Measurements from ENCODE around the gene SMPDL3A.

SMPDL3A gene

GRCh38 chr6:122778985-122779661, 9.9 kb upstream of the SMPDL3A start:
- no peak for DNase-seq

DNA sequence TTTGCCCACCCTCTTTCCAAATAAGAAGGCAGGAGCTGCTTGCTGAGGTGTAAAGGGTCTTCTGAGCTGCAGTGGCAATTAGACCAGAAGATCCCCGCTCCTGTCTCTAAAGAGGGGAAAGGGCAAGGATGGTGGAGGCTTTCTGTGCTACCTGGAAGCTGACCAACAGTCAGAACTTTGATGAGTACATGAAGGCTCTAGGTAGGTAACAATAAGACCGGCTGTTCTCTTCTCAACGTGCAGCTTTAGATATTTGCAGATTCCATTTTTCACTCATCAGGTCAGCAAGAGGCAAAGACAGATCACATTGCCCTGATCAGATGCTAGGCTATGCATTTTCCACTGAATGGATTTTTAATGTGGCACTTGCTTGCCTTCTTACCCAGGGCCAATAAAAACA, 9.4 kb upstream of the SMPDL3A start, which contains the start of gene FABP7:
TSS of gene FABP7 (plus strand) at position 50 of the 400 bp plus-strand sequence. CDS start at position 129, 79 bp downstream.
- DNase-seq, result no peak

DNA sequence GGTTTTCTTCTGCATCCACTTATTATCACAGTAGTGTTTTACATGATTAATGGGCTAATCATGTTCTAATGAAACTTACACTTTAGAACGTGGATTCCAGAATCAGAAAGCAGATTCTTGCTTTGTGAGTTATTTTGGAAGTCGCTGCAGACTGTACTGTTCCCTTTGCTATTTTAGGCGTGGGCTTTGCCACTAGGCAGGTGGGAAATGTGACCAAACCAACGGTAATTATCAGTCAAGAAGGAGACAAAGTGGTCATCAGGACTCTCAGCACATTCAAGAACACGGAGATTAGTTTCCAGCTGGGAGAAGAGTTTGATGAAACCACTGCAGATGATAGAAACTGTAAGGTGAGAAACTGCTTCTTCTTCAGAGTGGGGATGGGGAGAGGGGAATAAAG, 8.9 kb upstream of the SMPDL3A start:
- DNase-seq, result no peak

DNA sequence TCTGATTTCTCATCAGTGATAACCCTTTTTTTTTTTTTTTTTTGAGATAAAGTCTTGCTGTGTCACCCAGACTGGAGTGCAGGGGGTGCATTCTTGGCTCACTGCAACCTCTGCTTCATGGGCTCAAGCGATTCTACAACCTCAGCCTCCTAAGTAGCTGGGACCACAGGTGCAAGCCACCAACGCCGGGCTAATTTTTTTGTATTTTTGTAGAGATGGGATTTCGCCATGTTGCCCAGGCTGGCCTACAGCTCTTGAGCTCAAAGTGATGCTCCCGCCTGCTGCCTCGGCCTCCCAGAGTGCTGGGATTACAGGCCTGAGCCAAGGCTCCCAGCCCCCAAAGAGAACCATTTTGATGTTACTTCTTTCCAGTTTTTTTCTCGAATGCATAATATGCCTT, 7.3 kb upstream of the SMPDL3A start:
- no peak for DNase-seq

- DNase-seq, result no peak
These were observed 5.7 kb upstream of the SMPDL3A start for GRCh38 chr6:122783401-122783800.

DNA sequence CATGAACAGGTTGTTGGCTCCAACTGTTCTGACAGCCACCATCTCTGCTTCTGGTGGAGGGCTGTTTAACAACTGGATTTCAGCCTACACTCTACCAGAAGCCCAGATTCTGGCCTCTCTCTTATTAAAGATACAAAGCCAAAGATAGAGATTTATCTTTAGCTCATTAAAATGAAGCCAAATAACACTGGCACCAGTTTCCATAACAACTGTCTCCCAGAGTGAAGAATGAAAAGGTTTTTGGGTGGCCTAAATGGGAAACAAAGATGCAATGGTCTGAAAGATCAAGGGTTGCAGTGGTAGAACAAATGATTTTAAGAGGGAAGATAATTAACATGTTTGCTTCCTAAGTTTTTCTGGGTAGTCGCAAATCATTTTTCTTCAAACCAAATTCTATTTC, 3.2 kb upstream of the SMPDL3A start:
- no peak for DNase-seq

- DNase-seq, result no peak
These were observed 1.3 kb upstream of the SMPDL3A start for GRCh38 chr6:122787721-122788120.

DNA sequence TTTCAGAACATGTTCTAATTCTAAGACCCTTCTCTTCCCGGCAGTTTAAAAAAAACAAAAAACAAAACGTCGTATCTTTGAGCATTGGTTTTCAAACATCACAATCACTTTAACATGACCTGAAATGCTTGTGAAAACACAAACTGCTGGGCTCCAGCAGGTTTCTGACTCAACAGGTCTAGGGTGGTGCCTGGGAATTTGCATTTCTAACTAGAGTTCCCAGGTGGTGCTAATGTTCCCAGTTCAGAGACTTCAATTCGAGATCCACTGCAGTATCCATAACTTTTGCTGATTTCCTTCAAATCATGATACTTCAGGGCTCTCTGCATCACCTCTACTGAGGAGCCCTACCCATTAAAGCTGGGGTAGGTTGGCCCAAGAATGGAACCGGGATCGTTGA, 850 bp upstream of the SMPDL3A start:
- DNase-seq, result no peak

- DNase-seq, result no peak
These were observed 336 bp upstream of the SMPDL3A start for GRCh38 chr6:122788663-122789181.

DNA sequence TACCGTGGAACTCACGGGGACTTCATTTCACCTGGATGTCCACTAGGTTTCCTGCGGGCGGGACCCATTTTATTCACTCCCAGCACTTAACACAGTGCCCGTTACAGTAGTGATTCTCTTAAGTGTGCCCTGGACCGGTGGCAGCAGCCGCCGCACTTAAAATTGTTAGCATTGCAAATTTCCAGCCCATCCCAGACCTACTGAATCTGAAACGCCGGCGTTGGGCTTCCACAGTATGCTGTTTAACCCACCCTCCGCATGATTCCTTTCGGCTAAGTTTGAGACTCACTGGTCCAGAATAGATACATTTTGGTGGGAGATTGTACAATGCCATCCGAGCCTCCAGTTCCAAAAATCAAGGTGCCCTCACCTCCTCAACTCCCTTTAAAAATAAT, 967 bp downstream of the SMPDL3A start:
- DNase-seq, result no peak

DNA sequence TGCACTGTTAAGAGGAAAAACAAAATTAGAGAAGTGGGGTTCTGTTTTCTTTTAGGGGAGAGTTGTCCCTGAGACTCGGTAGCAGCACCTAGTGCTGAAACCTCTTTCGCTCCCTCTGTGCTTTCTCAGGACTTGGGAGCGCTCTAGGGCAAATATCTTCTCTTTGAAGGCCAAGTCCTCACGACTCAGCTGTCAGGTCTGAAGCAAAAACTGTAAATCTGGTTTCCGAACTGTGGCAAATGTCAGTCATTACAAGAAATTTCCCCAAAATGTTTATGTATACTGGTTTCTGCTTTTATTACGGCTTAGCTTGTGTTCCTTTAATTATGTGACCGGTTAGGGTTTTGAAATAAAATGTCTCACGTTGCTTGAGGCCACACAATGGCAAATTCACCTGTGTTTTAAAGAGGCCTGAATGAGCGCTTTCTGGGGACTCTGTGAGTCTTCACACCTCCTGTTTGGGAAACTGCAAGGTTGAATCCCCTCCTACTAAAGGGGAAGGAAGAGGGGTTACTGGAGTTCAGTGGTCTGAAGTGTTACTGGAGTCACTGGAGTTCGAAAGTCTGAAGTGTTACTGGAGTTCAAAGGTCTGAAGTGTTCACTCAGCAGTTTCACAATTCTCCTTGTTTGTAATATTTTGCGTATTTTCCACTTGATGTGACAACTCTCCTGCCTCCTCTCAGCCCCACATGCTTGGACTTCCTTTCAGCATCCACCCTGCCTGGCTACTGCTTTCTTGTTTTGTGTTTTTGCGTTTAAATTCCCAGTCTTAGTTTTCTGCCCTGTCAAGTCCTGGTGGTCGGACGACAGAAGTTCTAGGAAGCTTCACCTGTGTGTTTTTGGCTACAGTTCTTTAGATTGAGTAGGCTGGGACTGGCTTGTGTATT, 1.6 kb downstream of the SMPDL3A start:
- DNase-seq, result no peak

GRCh38 chr6:122791310-122791679, 2.2 kb downstream of the SMPDL3A start:
- no peak for DNase-seq

- DNase-seq, result no peak
These were observed 3.7 kb downstream of the SMPDL3A start for GRCh38 chr6:122792766-122793165.

DNA sequence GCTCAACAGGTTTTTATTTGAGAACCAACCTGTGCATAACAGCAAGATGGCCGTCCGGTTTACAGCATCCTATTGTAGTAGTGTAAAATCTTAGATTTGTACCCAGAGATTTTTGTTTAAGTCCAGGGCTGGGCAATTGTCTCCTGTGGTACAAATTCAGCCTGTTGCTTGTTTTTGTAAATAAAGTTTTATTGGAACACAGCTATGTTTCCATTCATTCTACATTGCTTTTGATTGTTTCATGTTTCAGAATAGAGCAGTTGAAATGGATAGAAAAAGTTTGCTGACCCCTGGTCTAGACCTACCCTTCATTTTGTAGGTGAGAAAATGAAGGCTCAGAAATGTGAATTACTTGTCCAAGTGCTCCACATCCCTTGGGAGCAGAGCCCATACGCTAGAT, 8.5 kb downstream of the SMPDL3A start:
- no peak for DNase-seq

DNA sequence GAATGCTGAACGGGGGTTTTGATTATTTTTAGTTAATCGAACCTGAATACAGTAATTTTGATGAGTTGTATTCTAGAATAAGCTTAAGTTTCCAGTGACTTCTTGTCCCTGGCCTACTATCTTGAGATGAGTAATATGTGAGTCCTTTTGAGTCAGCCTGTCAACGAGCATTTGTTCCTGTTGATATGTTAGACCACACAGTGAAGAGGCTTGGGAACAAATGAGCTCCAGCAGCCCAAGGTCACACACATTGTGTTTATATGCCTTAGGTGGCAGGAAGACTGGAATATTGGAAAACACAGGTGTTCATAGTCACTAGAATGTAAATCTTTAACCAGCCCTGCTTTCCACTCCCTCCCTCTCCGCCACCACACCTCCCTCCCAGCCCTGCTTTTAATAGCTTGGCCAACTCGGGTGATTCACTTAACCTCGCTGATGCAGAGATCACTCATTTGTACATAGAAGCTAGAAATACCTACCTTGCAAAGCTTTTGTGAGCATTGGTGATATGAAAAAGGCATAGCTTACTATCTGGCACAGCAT, 9.1 kb downstream of the SMPDL3A start:
- DNase-seq, result no peak

DNA sequence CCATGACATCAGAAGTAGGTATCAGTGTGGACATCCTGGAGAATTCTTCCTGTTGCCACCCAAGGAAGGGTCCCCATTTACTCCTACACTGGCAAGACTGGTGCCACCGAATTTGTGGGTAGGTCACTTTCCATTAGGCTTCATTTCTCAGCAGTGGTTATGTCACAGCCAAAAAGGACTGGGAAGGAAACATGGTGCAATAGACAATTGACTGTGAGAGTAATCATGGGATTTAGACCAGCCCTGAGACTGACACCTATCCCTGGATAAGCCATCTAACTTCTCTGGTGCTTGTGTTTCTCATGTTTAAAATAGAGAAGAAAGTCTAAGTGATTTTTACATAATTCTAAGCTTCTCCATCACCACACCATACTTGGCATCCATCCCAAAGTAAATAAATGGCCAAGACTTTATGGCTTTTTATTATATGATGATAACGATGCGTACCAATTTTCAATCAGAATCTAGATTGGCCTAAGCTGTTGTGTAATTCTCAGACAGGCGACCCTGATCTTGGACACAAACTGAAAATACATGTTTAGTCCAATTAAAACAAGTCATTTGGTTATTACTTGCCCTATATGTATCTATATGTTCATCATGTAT, 10.2 kb downstream of the SMPDL3A start:
- DNase-seq, result no peak

DNA sequence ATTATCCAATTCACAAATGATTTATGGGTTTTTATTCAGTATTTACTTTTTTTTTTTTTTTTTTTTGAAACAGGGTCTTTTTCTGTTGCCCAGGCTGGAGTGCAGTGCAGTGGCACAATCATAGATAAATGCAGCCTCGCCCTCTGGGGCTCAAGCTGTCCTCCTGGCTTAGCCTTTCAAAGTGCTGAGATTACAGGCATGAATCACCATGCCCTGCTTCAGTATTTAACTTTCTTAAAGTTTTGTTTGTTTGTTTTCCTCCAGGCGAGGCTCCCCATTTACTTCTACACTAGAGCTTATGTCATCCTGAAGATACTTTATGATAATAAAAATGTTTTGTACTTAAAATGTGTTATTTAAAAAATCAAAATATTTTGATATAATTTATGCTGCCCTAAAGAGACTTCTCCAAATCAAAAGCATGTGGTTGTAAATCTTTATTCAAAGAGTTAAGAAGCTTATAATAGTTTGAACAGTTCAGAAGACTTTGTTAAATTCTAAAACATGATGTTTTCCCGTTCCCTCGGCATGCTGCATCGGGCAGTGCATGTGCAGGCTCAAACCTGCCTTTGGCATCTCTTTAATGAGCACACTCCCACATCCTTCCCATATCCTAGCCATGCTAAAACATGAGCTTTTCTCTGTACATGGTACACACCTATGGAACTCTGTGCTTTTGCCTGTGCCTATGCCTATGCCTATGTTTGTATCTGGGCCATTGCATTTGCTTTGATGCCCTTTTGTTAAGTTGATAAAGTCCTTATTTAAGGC, 11.0 kb downstream of the SMPDL3A start:
- no peak for DNase-seq

- no peak for DNase-seq
These were observed 11.8 kb downstream of the SMPDL3A start for GRCh38 chr6:122800906-122801305.

DNA sequence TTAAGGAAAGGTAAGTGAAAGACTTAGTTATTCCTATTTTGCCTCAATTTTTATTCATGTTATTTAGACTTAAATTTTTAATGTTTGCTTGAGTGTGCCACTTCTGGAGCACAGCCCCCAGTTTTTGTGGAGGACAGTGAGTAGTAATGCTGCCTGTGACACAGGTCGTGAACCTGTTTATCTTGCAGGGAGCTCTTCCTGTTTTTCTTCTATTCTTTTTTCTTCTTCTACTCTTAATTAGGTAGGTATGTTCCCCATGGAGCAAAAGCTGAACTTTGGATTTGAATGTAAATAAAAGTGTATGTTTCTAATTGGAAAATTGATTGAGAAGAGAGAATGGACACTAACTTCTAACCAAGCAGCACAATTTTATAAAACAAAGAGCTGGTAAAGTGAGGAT, 12.3 kb downstream of the SMPDL3A start:
- no peak for DNase-seq

DNA sequence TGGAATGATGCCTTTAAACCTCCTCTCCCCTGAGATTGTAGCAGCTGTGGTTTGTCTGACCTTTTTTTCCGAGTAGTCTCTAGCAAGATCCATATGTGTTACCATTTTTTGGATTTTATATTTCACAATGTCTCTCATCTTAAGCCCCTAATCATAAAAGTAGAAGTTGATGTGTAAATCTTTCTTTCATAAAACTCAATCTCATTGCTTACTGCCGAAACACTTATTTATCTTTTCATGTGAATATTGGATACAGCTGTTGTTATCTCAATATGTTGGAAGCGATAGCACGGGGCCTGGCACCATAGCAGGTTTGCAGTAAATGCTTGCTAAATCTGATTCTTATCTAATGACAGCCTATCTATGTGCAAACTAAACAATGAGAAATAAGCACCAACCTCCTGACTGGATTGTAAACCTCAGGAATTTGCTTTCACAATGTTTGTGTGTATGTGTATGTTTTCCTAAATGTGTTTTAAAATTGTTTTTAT, 14.2 kb downstream of the SMPDL3A start:
- DNase-seq, result no peak

- no peak for DNase-seq
These were observed 16.0 kb downstream of the SMPDL3A start for GRCh38 chr6:122804962-122805485.

- no peak for DNase-seq
These were observed 17.2 kb downstream of the SMPDL3A start for GRCh38 chr6:122806291-122806690.
